Mammary epithelial cell (primary cell): ENCODE data around the gene HSPH1.

ENCODE experiments used
- CTCF ChIP-seq, 2 donors: IDR thresholded peaks in 1 of 2; conservative IDR thresholded peaks in 1 of 2; 2 replicates each; pipeline ENCODE4 v1.5.1; 2011 to 2012; ENCODE audit warnings: inconsistent platforms in 2 of 2, low read length in 2 of 2, mild to moderate bottlenecking in 2 of 2, control low read depth in 1 of 2, low read depth in 1 of 2; ENCODE audit not compliant: insufficient read depth in 1 of 2; ENCODE audit errors: extremely low read depth in 1 of 2
- EZH2 ChIP-seq: IDR thresholded peaks from 2 replicates; pipeline ENCODE4 v1.6.1; 2012; ENCODE audit warnings: low read length, inconsistent platforms, borderline replicate concordance

DNA sequence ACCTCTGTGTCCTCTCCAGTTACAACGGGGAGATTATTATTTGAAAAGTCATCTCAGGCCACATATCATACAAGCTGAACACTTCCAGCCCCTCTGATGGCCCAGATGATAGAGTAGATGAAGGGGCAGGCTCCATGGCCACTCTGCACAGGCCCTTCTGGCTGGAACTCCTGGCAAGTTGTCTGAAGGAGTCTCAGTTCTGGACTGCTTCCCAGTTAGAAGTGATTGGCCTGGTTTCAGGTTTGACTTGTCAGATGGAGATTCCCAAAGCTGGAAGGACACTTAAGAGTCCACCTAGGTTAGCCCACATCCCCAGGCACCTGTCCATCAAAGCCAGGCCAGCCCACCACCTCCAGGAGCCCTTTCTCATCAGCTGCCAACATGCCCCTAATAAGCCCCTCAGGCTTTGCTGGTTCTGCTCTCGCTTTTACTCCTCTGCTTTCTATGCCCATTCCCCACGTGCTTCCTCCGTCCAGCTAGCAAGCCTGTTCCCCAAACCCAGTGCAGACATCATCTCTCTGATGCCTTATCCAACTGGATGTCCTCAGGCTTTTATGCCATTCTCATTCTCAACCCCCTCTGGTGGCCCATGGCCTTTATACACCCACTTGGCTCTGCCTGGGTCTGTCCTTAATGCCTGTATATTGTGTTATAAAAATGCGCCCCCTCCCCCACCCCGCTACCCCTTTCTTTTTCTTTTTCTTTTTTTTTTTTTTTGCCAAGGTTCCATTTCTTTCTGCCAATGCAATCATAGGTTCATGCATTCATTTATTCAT lies 56.5 kb downstream of the HSPH1 start:
- TF ChIP-seq CTCF (conservative IDR thresholded peaks at IDR 0.05 in 1 of 2, IDR thresholded peaks at IDR 0.05 in 1 of 2; ENCODE audit: extremely low read depth in 1 of 2, insufficient read depth in 1 of 2, low read depth in 1 of 2, low read length in 2 of 2): no peak
- no peak for TF ChIP-seq EZH2
